ENCODE results near the gene C1orf174.
A peak's percentile ranks its signal among the peaks of the same experiment; 100 is the strongest.

C1orf174 gene

GRCh38 chr1:3868464-3869006 lies 31.5 kb downstream of the C1orf174 start:
- no peak for DNase-seq (ENCODE audit: low spot score)

- DNase-seq (ENCODE audit: low spot score), result no peak
These were observed 34.4 kb downstream of the C1orf174 start for GRCh38 chr1:3865606-3866160.

- no peak for DNase-seq (ENCODE audit: low spot score)
These were observed 35.2 kb downstream of the C1orf174 start for GRCh38 chr1:3864884-3865283.

GRCh38 chr1:3863231-3863935 lies 36.7 kb downstream of the C1orf174 start:
- no peak for DNase-seq (ENCODE audit: low spot score)

- peak; percentile 58 for DNase-seq (ENCODE audit: low spot score)
These were observed 41.7 kb downstream of the C1orf174 start for GRCh38 chr1:3858231-3858981.

- DNase-seq (ENCODE audit: low spot score), result no peak
These were observed 42.3 kb downstream of the C1orf174 start for GRCh38 chr1:3857791-3858129.

- peak; percentile 98 for DNase-seq (ENCODE audit: low spot score)
These were observed 42.9 kb downstream of the C1orf174 start, which contains the start of the genes CEP104 and DFFB for GRCh38 chr1:3856923-3857790. Gene CEP104, minus strand, starts transcription at chr1:3857211. Its CDS starts 4,804 bp downstream, at chr1:3852407. Gene DFFB, plus strand, starts transcription at chr1:3857476. Its CDS starts 128 bp downstream, at chr1:3857604.

GRCh38 chr1:3852711-3853485 lies 47.2 kb downstream of the C1orf174 start:
- no peak for DNase-seq (ENCODE audit: low spot score)

GRCh38 chr1:3852091-3852490 lies 48.0 kb downstream of the C1orf174 start:
- no peak for DNase-seq (ENCODE audit: low spot score)

GRCh38 chr1:3851292-3851691 lies 48.8 kb downstream of the C1orf174 start:
- no peak for DNase-seq (ENCODE audit: low spot score)

GRCh38 chr1:3850857-3851256 lies 49.2 kb downstream of the C1orf174 start:
- no peak for DNase-seq (ENCODE audit: low spot score)

GRCh38 chr1:3847081-3847480 lies 53.0 kb downstream of the C1orf174 start:
- no peak for DNase-seq (ENCODE audit: low spot score)

- no peak for DNase-seq (ENCODE audit: low spot score)
These were observed 53.5 kb downstream of the C1orf174 start for GRCh38 chr1:3846541-3846940.

- no peak for DNase-seq (ENCODE audit: low spot score)
These were observed 57.2 kb downstream of the C1orf174 start for GRCh38 chr1:3842912-3843311.

- no peak for DNase-seq (ENCODE audit: low spot score)
These were observed 58.6 kb downstream of the C1orf174 start for GRCh38 chr1:3841491-3841890.

Data from cerebellar cortex (tissue), 1 donor.